Activated naive CD4-positive, alpha-beta T cell treated with anti-CD3 and anti-CD28 coated beads, Interleukin-2, amount 10 ng/mL, durations not matched to agents 7 days and 5 days (primary cell): ENCODE measurements around the gene LDOC1.

Experiments
- CTCF ChIA-PET: fragments of 350-600 bp; sonication (Branson Sonifier 250); formaldehyde crosslinking; loops from one replicate; lab custom pipeline; 2021; ENCODE audit warnings: antibody characterized with exemption; lab: Charles Lee
- DNase-seq: peaks from one replicate; pipeline ENCODE4 v3.0.0-alpha.2; 2020
- H3K27ac Mint-ChIP-seq: one replicate; pipeline ENCODE4 v1.8.0; 2021; ENCODE audit warnings: mild to moderate bottlenecking, moderate library complexity, mixed read lengths
- H3K27me3 Mint-ChIP-seq: one replicate; pipeline ENCODE4 v1.8.0; 2021; ENCODE audit warnings: mild to moderate bottlenecking, mixed read lengths
- H3K36me3 Mint-ChIP-seq: one replicate; pipeline ENCODE4 v1.8.0; 2021; ENCODE audit warnings: mixed read lengths
- H3K4me1 Mint-ChIP-seq: one replicate; pipeline ENCODE4 v1.8.0; 2021; ENCODE audit warnings: mixed read lengths
- H3K4me3 Mint-ChIP-seq: one replicate; pipeline ENCODE4 v1.8.0; 2021; ENCODE audit warnings: mild to moderate bottlenecking, moderate library complexity, mixed read lengths
- H3K9me3 Mint-ChIP-seq: one replicate; pipeline ENCODE4 v1.8.0; 2021; ENCODE audit warnings: mixed read lengths

The LDOC1 gene

DNA sequence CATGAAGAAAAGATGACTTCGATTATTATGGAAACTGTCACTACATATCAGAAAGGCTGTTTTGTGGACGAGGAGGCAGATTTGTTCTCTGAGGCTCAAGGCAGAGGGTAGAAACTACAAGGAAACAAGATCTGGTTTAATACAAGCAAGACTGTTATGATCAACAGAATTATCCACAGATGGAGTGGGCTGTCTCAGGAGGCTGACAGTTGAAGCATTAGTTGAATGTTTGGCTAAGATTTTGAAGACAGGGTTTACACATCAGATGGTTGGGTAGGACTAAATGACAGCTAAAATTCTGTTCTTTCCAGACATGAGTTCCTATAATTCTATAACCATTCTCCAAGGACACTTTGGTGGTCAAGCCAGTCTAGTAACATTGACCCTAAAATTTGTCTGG lies 49.8 kb downstream of the LDOC1 start:
- no peak for DNase-seq
- H3K9me3 Mint-ChIP-seq = no peaks in the 10 kb centered on the region
- no peak overlapping the region for H3K4me3 Mint-ChIP-seq
- H3K27ac Mint-ChIP-seq = no peak overlapping the region
- H3K27me3 Mint-ChIP-seq = no peaks in the 10 kb centered on the region
- no peaks in the 10 kb centered on the region for H3K36me3 Mint-ChIP-seq
- no peaks in the 10 kb centered on the region for H3K4me1 Mint-ChIP-seq
- CTCF ChIA-PET = no interaction called here
